HCT116 (cell line): Measurements from ENCODE around the gene HBA2. TPM values are rescaled to one million over a fixed set of nuclear protein-coding genes. Genes with fewer than 3 reads are reported as not detected.

Source experiments
- ATAC-seq: fragments of 200-7000 bp; cut with Tn5 transposase; 2 replicates; pipeline ENCODE4 v1.9.1; 2020; ENCODE audit warnings: mild to moderate bottlenecking, moderate library complexity
- BruUV-seq: library from RNA; stranded (reverse); fragments of 400-500 nt; replicated peaks from 2 replicates; lab custom pipeline; 2021; lab: Mats Ljungman, UMichigan
- CTCF ChIA-PET: fragments of 300-600 bp; sonication (Branson Sonifier 250); formaldehyde crosslinking; loops from one replicate; lab custom pipeline; 2021; ENCODE audit warnings: antibody characterized with exemption; lab: Charles Lee
- POLR2A ChIA-PET: fragments of 300-600, 350-600 bp; sonication (Branson Sonifier 250); formaldehyde crosslinking; loops from one replicate; lab custom pipeline; 2021; ENCODE audit warnings: antibody characterized with exemption; lab: Charles Lee
- RAD21 ChIA-PET, 2 experiments: fragments of 300-600 bp; sonication (Branson Sonifier 250); formaldehyde crosslinking; loops; one replicate each; lab custom pipeline; 2023; ENCODE audit warnings: low total read pairs in 2 of 2; ENCODE audit not compliant: uncharacterized antibody in 2 of 2, unreplicated experiment in 2 of 2, low non-redundant PET in 1 of 2; lab: Charles Lee
- DNase-seq: peaks from one replicate; pipeline ENCODE4 v3.0.0-alpha.2; 2010; ENCODE audit warnings: low read depth, low spot score
- H2AFZ ChIP-seq: fragments of 200-600 bp; shearing (Covaris generic), sonication (generic); 2 replicates; pipeline ENCODE4 v1.6.1; 2017; ENCODE audit warnings: low read depth, mixed run types, mixed read lengths, antibody characterized with exemption, low read length; ENCODE audit not compliant: poor library complexity, severe bottlenecking
- H3K27ac ChIP-seq: 2 replicates; pipeline ENCODE4 v1.5.1; 2012; ENCODE audit warnings: low read depth, low read length
- H3K27me3 ChIP-seq: fragments of 200-600 bp; sonication (generic); 2 replicates; pipeline ENCODE4 v1.6.1; 2016; ENCODE audit warnings: mixed run types, low read length, mixed read lengths; ENCODE audit not compliant: insufficient read depth
- H3K36me3 ChIP-seq, 2 experiments: fragments of 200-500 bp in 1 of 2; fragments of 200-600 bp in 1 of 2; sonication (Bioruptor generic) in 1 of 2; sonication (generic) in 1 of 2; 2 replicates each; pipeline versions ENCODE4 v1.5.1 to v1.6.1; 2014 to 2016; ENCODE audit warnings: low read length in 2 of 2, inconsistent platforms in 1 of 2, mixed read lengths in 1 of 2, mixed run types in 1 of 2; ENCODE audit not compliant: insufficient read depth in 2 of 2, control insufficient read depth in 1 of 2
- H3K4me1 ChIP-seq, 2 experiments: fragments of 200-600 bp in 1 of 2; sonication (generic) in 1 of 2; 2 replicates each; pipeline versions ENCODE4 v1.5.1 to v1.6.1; 2012 to 2017; ENCODE audit warnings: low read length in 2 of 2, inconsistent platforms in 1 of 2, mild to moderate bottlenecking in 1 of 2, mixed read lengths in 1 of 2, mixed run types in 1 of 2, moderate library complexity in 1 of 2; ENCODE audit not compliant: insufficient read depth in 2 of 2, control insufficient read depth in 1 of 2
- H3K4me2 ChIP-seq: fragments of 200-600 bp; sonication (generic); 2 replicates; pipeline ENCODE4 v1.6.1; 2017; ENCODE audit warnings: mixed run types, low read length, mixed read lengths
- H3K4me3 ChIP-seq, 2 experiments: fragments of 200-600 bp in 1 of 2; sonication (generic) in 1 of 2; replicated peaks in 1 of 2; 2 replicates each; pipeline ENCODE4 v1.5.1; 2011 to 2016; ENCODE audit warnings: low read length in 2 of 2, control low read depth in 1 of 2, low read depth in 1 of 2, mild to moderate bottlenecking in 1 of 2, mixed read lengths in 1 of 2, mixed run types in 1 of 2
- H3K79me2 ChIP-seq: fragments of 200-600 bp; sonication (generic); 2 replicates; pipeline ENCODE4 v1.6.1; 2017; ENCODE audit warnings: mild to moderate bottlenecking, mixed run types, low read length, moderate library complexity, mixed read lengths; ENCODE audit not compliant: insufficient read depth
- H3K9ac ChIP-seq: fragments of 200-600 bp; sonication (generic); 2 replicates; pipeline ENCODE4 v1.6.1; 2016; ENCODE audit warnings: low read length, mixed read lengths
- H3K9me2 ChIP-seq: fragments of 200-600 bp; sonication (generic), shearing (Covaris generic); 2 replicates; pipeline ENCODE4 v1.6.1; 2017; ENCODE audit warnings: mixed run types, mild to moderate bottlenecking, moderate library complexity; ENCODE audit not compliant: insufficient read depth
- H3K9me3 ChIP-seq, 2 experiments: fragments of 200-500 bp in 1 of 2; fragments of 200-600 bp in 1 of 2; sonication (Bioruptor generic) in 1 of 2; sonication (generic) in 1 of 2; 2 replicates each; pipeline ENCODE4 v1.6.1; 2014 to 2017; ENCODE audit warnings: low read length in 2 of 2, mixed read lengths in 2 of 2, inconsistent platforms in 1 of 2, low read depth in 1 of 2, mild to moderate bottlenecking in 1 of 2, mixed run types in 1 of 2, moderate library complexity in 1 of 2; ENCODE audit not compliant: control insufficient read depth in 1 of 2, insufficient read depth in 1 of 2
- H4K20me1 ChIP-seq: fragments of 200-600 bp; sonication (generic), shearing (Covaris generic); 2 replicates; pipeline ENCODE4 v1.6.1; 2017; ENCODE audit warnings: mixed run types, mild to moderate bottlenecking, moderate library complexity; ENCODE audit not compliant: insufficient read depth
- CBX3 ChIP-seq: IDR thresholded peaks from 2 replicates; pipeline ENCODE4 v1.6.1; 2012; ENCODE audit warnings: low read depth
- CEBPB ChIP-seq: IDR thresholded peaks from 2 replicates; pipeline ENCODE4 v1.6.1; 2012; ENCODE audit warnings: low read depth
- CTCF ChIP-seq, 3 experiments: fragments of 200-600 bp in 1 of 3; sonication (generic) in 1 of 3; IDR thresholded peaks in 2 of 3; conservative IDR thresholded peaks in 1 of 3; 2 replicates each; pipeline ENCODE4 v1.5.1; 2012 to 2017; ENCODE audit warnings: low read depth in 2 of 3, low read length in 2 of 3, antibody characterized with exemption in 1 of 3, borderline replicate concordance in 1 of 3, control low read depth in 1 of 3, mild to moderate bottlenecking in 1 of 3, mixed read lengths in 1 of 3, mixed run types in 1 of 3, moderate library complexity in 1 of 3; ENCODE audit not compliant: insufficient read depth in 1 of 3
- EGR1 ChIP-seq: IDR thresholded peaks from 2 replicates; pipeline ENCODE4 v1.6.1; 2012; ENCODE audit warnings: low read depth
- EZH2 ChIP-seq: fragments of 200-600 bp; sonication (generic); IDR thresholded peaks from 2 replicates; pipeline ENCODE4 v1.6.1; 2017; ENCODE audit warnings: antibody characterized with exemption, mixed run types
- EZH2phosphoT487 ChIP-seq: fragments of 200-600 bp; IDR thresholded peaks from 2 replicates; pipeline ENCODE4 v1.6.1; 2018; ENCODE audit warnings: antibody characterized with exemption, borderline replicate concordance
- MAX ChIP-seq: IDR thresholded peaks from 2 replicates; pipeline ENCODE4 v1.6.1; 2012
- POLR2AphosphoS5 ChIP-seq: IDR thresholded peaks from 2 replicates; pipeline ENCODE4 v1.6.1; 2011; ENCODE audit warnings: mild to moderate bottlenecking, low read depth, low read length, moderate library complexity
- RAD21 ChIP-seq: IDR thresholded peaks from 2 replicates; pipeline ENCODE4 v1.6.1; 2012; ENCODE audit warnings: low read depth, mild to moderate bottlenecking
- TCF7L2 ChIP-seq: IDR thresholded peaks from 2 replicates; pipeline ENCODE4 v1.7.0; 2011; ENCODE audit warnings: borderline replicate concordance, inconsistent platforms; ENCODE audit not compliant: insufficient read depth, insufficient read length; ENCODE audit errors: extremely low read depth
- ZBTB33 ChIP-seq: IDR thresholded peaks from 2 replicates; pipeline ENCODE4 v1.6.1; 2011; ENCODE audit warnings: mild to moderate bottlenecking, low read length, moderate library complexity; ENCODE audit not compliant: insufficient replicate concordance; ENCODE audit errors: extremely low read depth
- ZNF274 ChIP-seq: fragments of 200-500 bp; sonication (Bioruptor generic); IDR thresholded peaks from 2 replicates; pipeline ENCODE4 v1.6.1; 2014; ENCODE audit warnings: mild to moderate bottlenecking, low read depth, low read length, inconsistent platforms
- intact Hi-C: fragments of 100-400 bp; cut with micrococcal nuclease; formaldehyde crosslinking; loops from 2 replicates; pipeline ENCODE4 v1.10.0; 2022
- total RNA-seq: library from RNA; stranded (reverse); gene quantifications from one replicate; pipeline ENCODE4 v1.2.1, GENCODE V29; 2021; ENCODE audit not compliant: unreplicated experiment

The HBA2 gene
- total RNA-seq, 1 experiment from 2014 or later = 3.0 TPM

GRCh38 chr16:168424-168823 is 4.3 kb upstream of the HBA2 start:
- intact Hi-C loops = no loop called here
- POLR2A ChIA-PET = no interaction called here
- H3K79me2 ChIP-seq = no peaks in the 10 kb centered on the region
- H3K9ac ChIP-seq = no peak overlapping the region
- no peak for ATAC-seq
- BruUV-seq = no TSS peak
- no peaks in the 10 kb centered on the region for H3K9me2 ChIP-seq
- TF ChIP-seq EZH2phosphoT487 = no peak
- no peak for TF ChIP-seq CEBPB
- no peak for TF ChIP-seq RAD21
- TF ChIP-seq POLR2AphosphoS5 = no peak
- TF ChIP-seq ZBTB33 = no peak
- no peak for TF ChIP-seq ZNF274
- TF ChIP-seq CTCF (IDR thresholded peaks at IDR 0.05 in 2 of 3, conservative IDR thresholded peaks at IDR 0.05 in 1 of 3; ENCODE audit: borderline replicate concordance in 1 of 3, insufficient read depth in 1 of 3, low read depth in 2 of 3, low read length in 2 of 3) = no peak
- TF ChIP-seq EGR1 = no peak
- no peak for TF ChIP-seq MAX
- TF ChIP-seq EZH2 = no peak
- TF ChIP-seq CBX3 = no peak
- TF ChIP-seq TCF7L2 = no peak
- CTCF ChIA-PET = no interaction called here
- no peak overlapping the region for H3K4me2 ChIP-seq
- no peaks in the 10 kb centered on the region for H3K9me3 ChIP-seq
- no peak overlapping the region for H3K27ac ChIP-seq
- H3K4me3 ChIP-seq = no peak overlapping the region
- no peak for DNase-seq
- no peaks in the 10 kb centered on the region for H3K36me3 ChIP-seq
- H3K27me3 ChIP-seq = no peaks in the 10 kb centered on the region
- H3K4me1 ChIP-seq = peaks cover 0 to 14% of the 10 kb centered on the region in 2 experiments; a peak in 2 of 4 replicates
- H2AFZ ChIP-seq = no peak overlapping the region
- H4K20me1 ChIP-seq = no peaks in the 10 kb centered on the region
- RAD21 ChIA-PET = interaction anchor here in 1 of 2 experiments (0.7 kb wide), 1 partner anchor 184 kb away, joined by 4 read pairs; the partner anchor contains the start of gene AXIN1
